Stimulated activated CD4-positive, alpha-beta T cell treated with anti-CD3 and anti-CD28 coated beads, Interleukin-1b, Interleukin-23, amount 100 ng/mL, for 1 hour (primary cell): Measurements from ENCODE around the gene SLC9A2.
A peak's percentile ranks its signal among the peaks of the same experiment; 100 is the strongest.

ENCODE experiments used
- DNase-seq, 2 donors: peaks; one replicate each; pipeline ENCODE4 v3.0.0-alpha.2; 2020; ENCODE audit warnings: low read depth in 2 of 2

The SLC9A2 gene

DNA sequence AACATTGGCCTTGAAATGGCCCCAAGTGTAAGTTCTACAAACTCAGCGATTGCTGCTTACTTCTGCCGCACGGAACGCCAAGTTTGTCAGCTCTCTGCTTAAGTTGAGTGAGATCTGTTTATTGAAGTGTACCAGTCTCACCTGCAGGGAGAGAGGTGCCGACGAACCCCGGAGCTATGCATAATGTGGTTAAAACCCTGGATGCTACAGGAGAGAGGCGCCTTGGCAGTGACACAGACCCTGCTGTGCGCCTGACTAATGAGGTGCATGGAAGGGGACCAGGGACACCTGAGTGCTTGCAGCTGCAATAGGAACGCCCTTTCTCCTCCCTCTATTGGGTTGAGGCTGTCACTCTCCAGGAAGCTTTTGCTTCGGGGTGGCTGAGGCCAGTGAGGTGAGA lies 979 bp downstream of the SLC9A2 start:
- no peak for DNase-seq

DNA sequence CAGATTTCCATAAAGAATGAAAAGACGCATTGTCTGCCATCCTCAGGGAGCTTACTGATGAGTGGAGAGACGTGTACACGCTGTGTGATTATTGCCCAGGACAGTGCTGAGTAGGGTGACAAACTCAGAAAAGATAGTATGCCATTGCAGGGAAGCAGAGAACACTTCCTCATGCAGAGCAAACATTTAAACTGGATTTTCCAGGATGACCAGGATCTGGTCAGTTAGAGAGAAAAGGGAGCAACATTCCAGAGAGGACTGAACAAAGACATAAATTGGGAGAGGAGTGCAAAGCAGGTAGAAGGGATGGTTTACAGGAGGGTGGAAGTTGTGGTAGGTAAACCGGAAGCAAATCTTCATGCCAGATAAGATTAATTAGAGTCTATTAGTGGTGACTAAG lies 2.3 kb downstream of the SLC9A2 start:
- no peak for DNase-seq

DNA sequence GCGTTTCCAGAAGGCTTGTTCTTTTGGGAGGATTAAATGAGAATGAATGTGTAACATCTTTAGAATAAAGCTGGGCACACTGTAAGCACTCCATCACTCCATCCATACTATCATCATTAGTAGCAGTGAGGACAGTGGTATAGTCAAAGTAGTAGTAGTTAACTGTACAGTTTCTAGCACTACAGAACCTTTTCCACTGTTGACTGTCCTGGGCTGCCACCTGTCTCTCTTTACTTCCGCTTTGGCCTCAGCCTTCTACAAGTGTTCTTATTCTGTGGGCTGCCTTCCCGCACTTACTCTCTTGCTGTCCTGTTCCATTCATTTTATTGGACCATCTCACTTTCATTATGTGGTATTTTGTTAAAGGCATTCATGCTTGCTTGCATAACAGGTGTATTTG lies 3.3 kb downstream of the SLC9A2 start:
- no peak for DNase-seq

DNA sequence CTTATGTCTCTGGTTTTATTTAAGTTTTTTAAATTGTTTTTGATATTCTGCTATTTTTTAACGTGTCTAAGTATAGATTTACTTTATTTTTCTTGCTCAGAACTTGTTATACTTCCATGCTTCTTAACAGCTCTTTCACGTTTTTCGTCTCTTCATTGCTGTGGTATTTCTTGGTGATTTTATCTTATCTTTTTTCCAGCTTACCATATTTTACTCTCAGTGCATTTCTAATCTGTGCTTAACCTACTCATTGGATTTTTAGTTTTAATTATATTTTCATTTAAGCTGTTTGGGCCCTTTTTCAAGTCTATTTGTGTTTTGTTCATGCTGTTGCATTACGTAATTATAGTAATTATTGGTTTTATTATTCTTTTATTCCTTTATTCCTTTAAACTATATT lies 11.1 kb downstream of the SLC9A2 start:
- DNase-seq: no peak

DNA sequence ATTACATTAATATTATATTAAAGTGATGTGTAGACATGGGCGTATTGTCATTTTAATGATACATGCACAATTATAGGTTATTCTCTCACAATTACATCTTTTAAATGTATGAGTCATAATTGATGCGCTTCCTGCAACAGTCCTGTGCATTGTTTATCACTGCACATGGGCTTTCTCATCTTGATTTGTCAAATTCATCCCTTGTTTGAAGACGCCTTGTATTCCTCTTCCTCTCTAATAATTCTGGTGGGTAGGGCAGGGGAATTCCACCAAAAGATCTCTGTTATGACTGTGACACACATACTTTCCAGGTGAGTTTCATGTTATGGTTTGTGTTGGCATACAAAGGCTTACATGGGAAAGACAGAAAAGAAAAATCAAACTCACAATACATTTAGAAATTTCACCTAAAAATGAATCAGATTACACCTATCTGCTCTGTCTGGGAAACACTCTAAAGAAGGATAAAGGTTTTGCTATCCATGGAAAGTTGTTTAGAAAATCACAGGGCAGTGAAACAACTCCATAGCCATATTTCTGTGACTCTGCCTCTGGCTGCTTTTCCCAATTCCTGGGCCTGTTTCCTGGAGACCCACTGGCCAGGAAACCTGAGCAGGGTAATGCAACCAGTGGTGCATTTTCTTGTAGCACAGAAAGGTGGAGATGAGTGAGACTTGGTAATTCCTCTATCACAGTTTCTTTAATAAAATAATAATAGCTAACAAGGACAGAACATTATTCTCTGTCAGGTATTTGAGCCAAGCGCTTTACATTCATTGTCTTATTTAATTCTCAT lies 13.2 kb downstream of the SLC9A2 start:
- DNase-seq: no peak

DNA sequence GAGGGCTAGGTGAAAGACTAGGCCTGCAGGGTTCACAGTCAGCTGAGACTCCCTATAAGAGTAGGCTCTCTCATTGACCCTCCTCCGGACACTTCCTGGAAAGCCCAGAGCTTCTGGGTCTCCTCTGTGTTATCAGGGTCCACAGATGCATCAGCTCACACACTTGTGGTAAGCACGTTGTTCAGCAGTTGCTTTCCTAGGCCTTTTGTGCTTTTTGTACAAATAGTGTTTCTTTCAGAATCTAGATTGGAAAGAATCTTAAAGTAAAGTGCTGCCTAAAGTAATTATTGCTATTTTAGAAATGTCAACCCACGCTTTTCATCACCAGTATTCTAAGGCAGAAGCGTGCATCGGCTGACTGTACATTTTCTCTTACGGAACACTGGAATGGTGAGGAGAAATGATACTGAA lies 15.5 kb downstream of the SLC9A2 start:
- no peak for DNase-seq

DNA sequence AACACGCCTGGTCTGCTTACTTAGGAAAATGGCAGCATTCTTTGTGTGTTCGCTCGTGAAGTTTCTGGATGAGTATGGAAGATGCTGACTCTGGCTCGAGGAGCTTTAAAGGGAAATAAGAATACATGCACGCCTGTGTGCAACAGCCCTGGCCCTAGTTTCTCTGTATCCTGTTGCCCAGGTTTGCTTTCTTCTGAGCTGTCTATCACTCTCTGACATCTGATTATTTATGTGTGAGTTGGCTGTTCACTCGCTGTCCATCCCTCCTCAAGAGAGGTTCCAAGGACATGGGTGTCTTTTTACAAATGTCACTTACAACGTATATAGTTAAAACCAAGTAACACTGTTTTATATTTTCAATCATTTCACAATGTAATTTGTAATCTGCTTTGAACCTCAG lies 16.0 kb downstream of the SLC9A2 start:
- no peak for DNase-seq

DNA sequence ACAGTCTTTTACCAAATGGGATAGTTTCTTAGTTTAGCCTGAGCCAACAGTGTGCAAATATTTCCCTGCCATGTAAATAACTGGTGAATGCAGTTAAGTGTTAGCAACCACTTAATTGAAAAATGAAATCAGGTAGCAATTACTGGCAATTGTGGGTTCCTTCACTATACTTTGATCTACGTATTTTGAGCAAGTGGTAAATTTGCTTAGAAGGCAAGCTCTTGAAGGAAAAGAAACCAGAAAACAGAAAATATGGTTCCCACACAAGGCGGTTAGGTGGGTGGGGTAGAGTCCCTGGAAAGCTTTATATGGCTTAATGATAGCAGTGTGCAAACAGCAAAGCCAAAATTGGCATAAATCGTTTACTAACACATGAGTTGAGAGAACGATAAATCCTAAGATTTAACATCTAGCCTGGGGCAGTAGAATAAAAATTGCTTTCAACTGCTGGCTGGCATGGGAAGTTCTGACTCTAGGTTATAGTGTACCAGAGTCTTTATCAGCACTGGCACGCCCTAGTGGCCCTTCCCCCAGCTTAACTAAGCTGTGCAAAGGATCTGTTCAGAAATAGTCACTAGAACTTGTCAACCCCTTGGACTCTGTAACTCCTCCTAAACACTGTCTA lies 17.0 kb downstream of the SLC9A2 start:
- DNase-seq: no peak

DNA sequence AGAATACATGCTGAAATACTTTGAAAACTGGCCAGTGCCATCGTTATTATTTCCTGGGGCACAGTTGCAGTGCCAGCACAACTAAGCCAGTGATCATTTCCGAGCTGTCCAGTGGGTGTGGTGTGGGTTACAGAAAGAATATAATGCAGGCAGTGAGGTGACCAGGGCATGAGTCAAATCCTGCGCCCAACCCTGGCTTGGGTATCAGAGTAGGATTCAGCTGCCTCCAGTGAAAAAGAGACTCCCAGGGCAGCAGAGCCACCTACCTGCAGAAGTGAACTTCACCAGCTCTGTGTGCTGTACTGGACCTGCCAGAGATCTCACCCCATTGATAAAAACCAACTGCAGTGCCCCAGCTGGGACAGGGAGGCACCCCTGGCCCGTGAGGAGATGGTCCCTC lies 18.0 kb downstream of the SLC9A2 start:
- no peak for DNase-seq

DNA sequence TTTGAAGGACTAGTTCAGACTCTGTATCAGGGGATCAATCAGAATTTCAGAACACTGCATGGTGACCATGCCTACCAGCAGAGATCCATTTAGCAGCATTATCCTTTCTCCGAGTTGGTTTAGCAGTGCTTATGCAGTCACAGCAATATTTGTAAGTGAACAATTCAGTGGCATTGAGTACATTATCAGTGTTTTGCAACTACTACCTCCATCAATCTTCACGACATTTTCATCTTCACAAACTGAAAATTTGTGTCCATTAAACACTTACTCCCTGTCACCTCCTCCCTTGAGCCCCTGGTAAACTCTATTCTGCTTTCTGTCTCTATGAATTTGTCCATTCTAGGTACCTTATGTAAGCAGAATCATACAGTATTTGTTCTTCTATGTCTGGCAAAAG lies 20.1 kb downstream of the SLC9A2 start:
- no peak for DNase-seq

DNA sequence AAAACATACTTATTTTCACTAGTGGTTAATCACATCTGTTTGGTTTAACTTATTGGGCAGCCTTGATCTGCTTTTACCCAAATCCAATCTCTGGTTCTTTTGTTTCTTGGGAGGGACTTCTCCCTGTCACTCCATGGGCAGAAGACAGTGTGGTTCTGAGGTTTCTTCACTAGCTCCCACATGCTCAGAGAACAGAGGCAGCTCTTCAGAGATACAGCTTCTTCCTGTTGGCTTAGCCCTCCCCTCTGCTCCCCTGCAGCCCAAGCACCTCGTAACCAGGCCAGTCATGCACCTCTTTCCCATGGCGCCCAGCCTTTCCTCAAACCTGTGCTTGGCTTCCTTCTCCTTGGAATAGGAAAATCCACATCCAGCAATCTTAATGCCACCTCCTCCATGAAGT lies 32.8 kb downstream of the SLC9A2 start:
- DNase-seq: no peak

DNA sequence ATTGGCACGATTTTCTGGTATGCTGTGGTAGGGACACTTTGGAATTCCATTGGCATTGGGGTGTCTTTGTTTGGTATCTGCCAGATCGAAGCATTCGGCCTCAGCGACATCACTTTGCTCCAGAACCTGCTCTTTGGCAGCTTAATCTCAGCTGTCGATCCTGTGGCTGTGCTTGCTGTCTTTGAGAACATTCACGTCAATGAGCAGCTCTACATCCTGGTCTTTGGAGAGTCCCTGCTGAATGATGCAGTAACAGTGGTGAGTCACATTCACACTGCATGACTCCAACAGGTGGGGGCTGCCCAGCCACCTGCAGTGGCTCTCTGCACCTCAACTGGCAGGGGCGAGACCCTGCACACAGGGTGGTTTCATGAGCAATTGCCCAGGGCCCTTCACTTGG lies 38.4 kb downstream of the SLC9A2 start:
- DNase-seq: no peak

DNA sequence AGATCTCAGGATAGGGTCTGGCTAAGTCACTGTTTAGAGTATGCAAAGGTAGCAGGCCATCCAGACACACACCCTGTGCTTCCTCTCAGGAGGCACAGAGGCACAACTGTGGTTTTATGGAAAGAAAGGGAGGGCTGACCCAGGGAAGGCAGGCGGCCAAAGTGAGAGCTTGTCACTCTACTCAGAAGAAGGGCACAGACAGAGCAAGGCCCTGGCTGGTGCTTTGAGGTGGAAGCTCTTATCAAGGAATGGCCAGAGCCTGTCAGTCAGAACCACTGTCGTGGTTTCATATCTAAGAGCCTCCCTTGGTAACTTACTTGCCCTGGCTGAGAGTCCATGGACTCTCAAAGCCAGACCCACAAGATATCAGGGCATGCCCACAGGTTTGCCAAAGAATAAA lies 40.7 kb downstream of the SLC9A2 start:
- DNase-seq: no peak

DNA sequence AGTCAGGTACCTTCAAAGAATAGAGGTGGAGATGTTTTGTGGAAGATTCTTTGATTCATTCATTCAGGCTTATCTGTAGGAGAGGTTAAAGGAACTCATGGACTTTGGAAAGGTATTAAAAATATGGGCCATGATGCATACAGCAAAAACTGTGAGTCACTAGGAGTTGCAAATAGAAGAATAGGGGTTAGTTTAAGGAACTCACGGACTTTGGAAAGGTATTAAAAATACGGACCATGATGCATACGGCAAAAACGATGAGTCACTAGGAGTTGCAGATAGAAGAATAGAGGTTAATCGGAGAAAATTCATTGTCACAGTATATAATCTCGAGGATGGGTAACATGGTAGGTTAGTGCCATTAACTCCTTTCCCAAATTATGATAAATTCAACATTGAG lies 41.2 kb downstream of the SLC9A2 start:
- no peak for DNase-seq

DNA sequence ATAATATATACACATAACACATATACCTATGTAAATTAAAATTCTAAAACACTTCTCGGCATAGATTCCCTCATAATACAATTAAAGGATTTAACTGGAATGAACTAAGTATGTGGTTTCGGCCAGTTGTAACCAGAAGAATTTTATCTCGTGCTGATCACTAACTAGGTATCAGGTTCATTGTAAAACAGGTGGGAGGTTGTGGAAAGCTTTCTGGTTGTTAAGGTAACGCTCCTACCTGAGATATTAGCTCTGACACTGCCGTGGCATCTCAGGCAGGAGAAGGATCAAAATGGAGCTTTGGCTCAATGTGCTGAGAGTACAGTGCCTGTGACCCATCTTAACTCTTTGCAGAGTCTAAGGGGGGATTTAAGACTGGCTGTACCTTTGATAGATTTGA lies 42.5 kb downstream of the SLC9A2 start:
- no peak for DNase-seq

DNA sequence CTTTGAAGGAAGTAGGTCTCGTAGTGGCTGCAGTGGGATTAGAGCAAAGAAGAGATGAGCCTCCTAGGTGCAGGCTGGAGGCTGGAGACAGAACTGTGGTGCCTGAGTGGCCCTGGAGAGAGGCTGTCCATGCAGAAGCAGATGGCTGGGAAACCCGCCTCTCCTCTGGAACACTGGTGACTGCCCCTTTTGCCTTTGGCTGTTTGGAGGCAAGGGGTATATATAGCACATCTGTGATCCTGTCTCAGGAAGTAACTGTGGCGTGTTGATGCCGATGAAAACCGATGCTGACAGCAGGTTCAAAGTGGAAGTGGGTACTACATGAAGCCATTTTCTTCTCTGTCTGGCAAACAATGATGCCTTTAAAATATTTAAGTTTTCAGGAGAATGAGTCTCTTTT lies 43.5 kb downstream of the SLC9A2 start:
- no peak for DNase-seq

DNA sequence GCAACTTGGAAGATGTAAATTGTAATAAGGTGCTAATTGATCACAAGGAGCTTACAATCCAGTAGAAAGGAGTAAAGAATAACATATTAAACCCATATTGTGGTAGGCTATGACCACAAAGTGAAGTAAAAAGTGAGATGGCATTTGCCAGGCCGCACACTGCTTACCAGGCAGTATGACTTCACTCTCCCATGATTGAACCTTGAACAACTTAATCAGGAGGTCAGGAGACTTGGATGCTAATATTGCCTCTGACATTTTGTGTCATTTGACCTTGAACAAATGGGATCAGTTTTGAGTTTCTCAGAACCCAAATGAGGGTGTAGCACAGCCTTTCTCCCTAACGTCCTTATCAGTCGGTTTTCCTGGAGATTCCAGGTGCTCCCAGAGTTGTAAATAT lies 44.0 kb downstream of the SLC9A2 start:
- DNase-seq: no peak

DNA sequence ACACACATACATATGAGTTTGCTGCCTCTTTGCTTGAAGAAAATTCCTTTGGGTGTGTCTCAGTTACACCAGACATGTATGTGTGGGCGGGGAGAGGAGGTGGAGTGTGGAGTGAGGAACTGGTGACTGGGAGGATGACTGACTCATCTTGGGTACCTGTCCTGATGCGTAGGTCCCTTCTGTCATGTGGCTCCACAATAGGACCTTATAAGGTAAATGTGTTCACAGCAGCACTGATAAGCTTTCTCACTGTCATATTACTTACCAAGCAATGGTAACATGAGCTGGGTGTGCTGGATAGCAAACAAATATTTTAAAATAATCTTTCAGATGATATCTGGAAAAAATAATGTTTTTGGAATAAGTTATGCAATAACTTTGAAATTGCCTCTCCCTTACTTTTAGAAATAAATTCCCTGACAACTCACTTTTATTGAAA lies 45.1 kb downstream of the SLC9A2 start:
- DNase-seq: peak in 1 of 2 donors; percentile 15

DNA sequence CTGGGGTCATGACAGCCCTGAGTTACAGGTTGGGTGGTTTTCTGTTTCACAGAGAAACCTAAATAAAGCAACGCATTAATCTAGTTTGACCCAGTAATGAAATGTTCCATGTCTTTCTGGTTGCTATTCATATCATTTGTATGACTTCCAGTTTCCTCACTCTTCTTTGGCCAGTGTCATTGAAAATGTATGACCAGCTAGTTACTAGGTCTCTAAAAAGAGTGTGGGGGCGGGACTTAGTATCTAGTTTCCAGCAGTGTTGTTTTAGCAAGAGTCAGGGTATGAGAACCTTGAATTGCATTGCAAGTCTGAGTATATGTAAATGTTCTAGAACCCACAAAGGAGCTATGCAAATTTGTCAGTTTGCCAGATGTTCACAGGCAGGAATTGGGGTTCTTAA lies 47.7 kb downstream of the SLC9A2 start:
- DNase-seq: no peak

DNA sequence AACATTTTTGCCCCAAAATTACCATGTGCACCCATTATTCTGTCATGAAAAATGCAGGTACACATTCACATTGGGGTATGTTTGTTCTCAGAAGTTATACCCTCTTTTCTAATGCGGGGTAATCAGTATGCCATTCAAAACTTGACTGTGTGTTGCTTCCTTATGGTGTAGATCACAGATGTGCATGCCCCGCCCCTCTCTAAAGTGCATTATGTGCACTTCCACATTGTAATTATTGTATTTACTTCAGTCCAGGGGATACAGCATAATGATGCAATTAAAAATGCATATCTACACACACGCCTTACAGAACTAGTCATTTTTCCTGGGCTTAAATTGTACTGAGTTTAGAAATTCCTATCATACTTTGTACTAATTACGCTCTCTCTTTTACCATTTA lies 48.8 kb downstream of the SLC9A2 start:
- DNase-seq: no peak

DNA sequence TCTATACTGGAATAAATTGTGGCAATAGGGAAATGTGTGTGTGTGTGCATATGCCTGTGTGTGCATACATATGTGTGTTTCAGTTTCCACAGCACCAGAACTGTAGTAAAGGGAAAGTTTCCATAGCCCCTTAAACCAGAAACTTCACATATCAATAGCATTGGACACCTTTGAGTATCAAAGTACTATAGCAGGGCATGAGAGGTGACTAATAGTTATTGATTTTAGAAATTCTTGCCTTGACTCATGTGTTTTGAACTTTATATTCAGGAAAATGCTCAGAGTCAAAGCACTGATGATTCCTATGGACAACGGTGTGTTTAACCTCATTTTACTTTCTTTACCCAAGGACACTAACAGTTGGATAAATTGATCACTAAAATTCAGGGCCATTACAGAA lies 50.0 kb downstream of the SLC9A2 start:
- no peak for DNase-seq

DNA sequence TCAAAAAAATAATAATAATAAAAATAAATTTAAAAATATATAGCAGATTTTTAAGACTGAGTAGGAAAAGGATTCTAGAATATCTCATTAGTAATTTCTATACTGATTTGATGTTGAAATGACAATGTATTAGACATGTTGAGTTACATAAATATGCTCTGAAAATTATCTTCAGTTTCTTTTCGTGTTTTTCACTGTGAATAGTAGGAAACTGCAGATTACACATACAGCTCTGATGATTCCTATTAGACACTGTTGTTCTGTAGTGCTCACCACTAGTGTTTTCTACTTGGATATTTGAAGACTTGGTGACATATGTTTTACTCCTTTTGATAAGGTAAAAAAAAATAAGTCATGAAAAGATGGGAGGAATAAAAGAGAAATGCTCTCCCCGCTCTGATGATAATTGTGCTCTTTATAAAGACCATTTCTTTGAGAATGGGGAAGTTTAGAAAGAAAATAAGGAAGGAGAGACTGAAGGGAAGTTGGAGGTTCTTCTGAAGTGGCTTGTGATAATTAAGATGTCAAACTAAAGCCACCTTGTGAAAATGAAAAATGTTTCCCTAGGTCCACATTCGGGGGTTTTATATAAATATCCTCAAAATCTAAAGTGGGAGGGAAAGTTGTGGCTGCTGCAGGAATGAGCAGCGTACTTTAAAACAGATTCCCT lies 52.9 kb downstream of the SLC9A2 start:
- no peak for DNase-seq

DNA sequence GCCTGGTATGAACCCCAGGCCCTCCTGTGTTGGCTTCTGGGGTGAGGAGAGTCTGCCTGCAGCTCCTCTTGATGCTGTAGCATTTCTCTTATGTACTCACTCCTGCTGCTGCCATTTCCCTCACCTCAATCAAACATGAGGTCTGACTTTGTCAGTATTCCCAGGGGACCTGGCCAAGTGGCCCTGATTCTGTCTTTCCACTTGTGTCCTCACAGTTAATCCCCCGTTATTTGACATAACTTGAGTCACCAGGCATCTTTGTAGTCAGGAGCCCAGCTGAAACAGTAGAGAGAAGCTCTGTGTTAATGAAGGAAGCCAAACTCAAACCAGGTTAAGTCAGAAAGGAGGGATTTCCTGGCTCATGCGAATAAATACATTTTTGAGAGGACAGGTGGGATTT lies 55.0 kb downstream of the SLC9A2 start:
- DNase-seq: no peak
